WTC11 (cell line): ENCODE results near the gene YIF1A.

ENCODE experiments used
- ATF2 ChIP-seq: sonication (generic); formaldehyde crosslinking; IDR thresholded peaks from 2 replicates; pipeline ENCODE4 v1.8.1; 2022; ENCODE audit warnings: low read depth, missing genetic modification reagents, borderline replicate concordance
- CREB1 ChIP-seq: sonication (generic); formaldehyde crosslinking; IDR thresholded peaks from 2 replicates; pipeline ENCODE4 v1.8.0; 2023; ENCODE audit warnings: mild to moderate bottlenecking, missing genetic modification reagents
- CTCF ChIP-seq: fragments of 200-600 bp; IDR thresholded peaks from 2 replicates; pipeline ENCODE4 v1.8.0; 2022; ENCODE audit warnings: antibody characterized with exemption
- E2F5 ChIP-seq: sonication (generic); formaldehyde crosslinking; IDR thresholded peaks from 2 replicates; pipeline ENCODE4 v1.8.1; 2022; ENCODE audit warnings: mild to moderate bottlenecking, moderate library complexity, missing genetic modification reagents
- HMGA2 ChIP-seq: fragments of 250-450 bp; sonication (Bioruptor Pico); IDR thresholded peaks from 2 replicates; pipeline ENCODE4 v1.4.0; 2021; ENCODE audit warnings: mild to moderate bottlenecking, moderate library complexity
- HMGXB4 ChIP-seq: sonication (generic); formaldehyde crosslinking; IDR thresholded peaks from 2 replicates; pipeline ENCODE4 v1.8.1; 2023; ENCODE audit warnings: mild to moderate bottlenecking, moderate library complexity, missing genetic modification reagents
- NFE2L1 ChIP-seq: sonication (generic); formaldehyde crosslinking; IDR thresholded peaks from 2 replicates; pipeline ENCODE4 v1.8.1; 2023; ENCODE audit warnings: missing genetic modification reagents
- NFYB ChIP-seq: sonication (generic); formaldehyde crosslinking; conservative IDR thresholded peaks from 2 replicates; pipeline ENCODE4 v1.8.0; 2022; ENCODE audit warnings: low read depth, missing genetic modification reagents
- NR2C2 ChIP-seq: sonication (generic); formaldehyde crosslinking; IDR thresholded peaks from 2 replicates; pipeline ENCODE4 v1.8.0; 2022; ENCODE audit warnings: mild to moderate bottlenecking, missing genetic modification reagents
- SMAD3 ChIP-seq: sonication (generic); formaldehyde crosslinking; IDR thresholded peaks from 2 replicates; pipeline ENCODE4 v1.8.0; 2022; ENCODE audit warnings: missing genetic modification reagents, mild to moderate bottlenecking, borderline replicate concordance
- TEAD4 ChIP-seq: sonication (generic); formaldehyde crosslinking; IDR thresholded peaks from 2 replicates; pipeline ENCODE4 v1.8.0; 2022; ENCODE audit warnings: mild to moderate bottlenecking, missing genetic modification reagents
- ZNF232 ChIP-seq: sonication (generic); formaldehyde crosslinking; IDR thresholded peaks from 2 replicates; pipeline ENCODE4 v1.8.0; 2022; ENCODE audit warnings: mild to moderate bottlenecking, missing genetic modification reagents
- ZNF512 ChIP-seq: sonication (generic); formaldehyde crosslinking; IDR thresholded peaks from 2 replicates; pipeline ENCODE4 v1.8.1; 2022; ENCODE audit warnings: missing genetic modification reagents, borderline replicate concordance

- TF ChIP-seq CTCF (no peak), E2F5 (no peak), ATF2 (CRISPR knock-in tag) (no peak), HMGXB4 (CRISPR knock-in tag) (no peak), SMAD3 (no peak), CREB1 (CRISPR knock-in tag) (no peak), TEAD4 (CRISPR knock-in tag) (no peak), ZNF232 (CRISPR knock-in tag) (no peak), NFE2L1 (CRISPR knock-in tag) (no peak), ZNF512 (no peak), HMGA2 (CRISPR knock-in tag) (no peak), NR2C2 (CRISPR knock-in tag) (no peak), NFYB (CRISPR knock-in tag) (no peak)
These were observed 37.5 kb upstream of the YIF1A start for GRCh38 chr11:66326261-66327111.
